GM10266 (cell line): ENCODE results near the gene PRORP.

ENCODE experiments used
- DNase-seq: peaks from one replicate; pipeline ENCODE4 v3.0.0; 2012; ENCODE audit errors: extremely low spot score
- TF ChIP-seq, protein P1 (sequence below): IDR thresholded peaks from 2 replicates; pipeline ENCODE4 v1.5.1; 2012; ENCODE audit warnings: mild to moderate bottlenecking, low read depth; ENCODE audit not compliant: control insufficient read depth, insufficient read depth; ENCODE audit errors: missing control alignments

Gene PRORP

DNA sequence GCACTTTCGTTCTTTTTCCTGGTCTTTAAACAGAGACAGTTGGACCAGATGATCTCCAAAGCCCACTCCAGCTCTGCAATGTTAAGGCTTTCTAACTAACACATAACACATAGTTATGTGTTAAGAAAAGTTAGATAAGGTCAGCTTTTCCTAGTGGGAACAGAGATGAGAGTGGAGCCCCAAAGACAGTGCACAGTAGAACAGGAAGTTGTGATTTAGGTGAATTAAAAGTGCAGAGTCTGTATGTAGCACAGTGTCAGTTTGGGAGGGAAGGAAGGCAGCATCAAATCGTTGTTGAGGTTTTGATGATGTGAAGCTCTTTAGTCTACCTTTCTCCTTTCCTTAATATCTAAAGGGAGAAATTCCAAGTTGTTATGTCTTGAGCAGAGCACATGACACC is 31.7 kb downstream of the PRORP start:
- TF ChIP-seq, protein P1, sequence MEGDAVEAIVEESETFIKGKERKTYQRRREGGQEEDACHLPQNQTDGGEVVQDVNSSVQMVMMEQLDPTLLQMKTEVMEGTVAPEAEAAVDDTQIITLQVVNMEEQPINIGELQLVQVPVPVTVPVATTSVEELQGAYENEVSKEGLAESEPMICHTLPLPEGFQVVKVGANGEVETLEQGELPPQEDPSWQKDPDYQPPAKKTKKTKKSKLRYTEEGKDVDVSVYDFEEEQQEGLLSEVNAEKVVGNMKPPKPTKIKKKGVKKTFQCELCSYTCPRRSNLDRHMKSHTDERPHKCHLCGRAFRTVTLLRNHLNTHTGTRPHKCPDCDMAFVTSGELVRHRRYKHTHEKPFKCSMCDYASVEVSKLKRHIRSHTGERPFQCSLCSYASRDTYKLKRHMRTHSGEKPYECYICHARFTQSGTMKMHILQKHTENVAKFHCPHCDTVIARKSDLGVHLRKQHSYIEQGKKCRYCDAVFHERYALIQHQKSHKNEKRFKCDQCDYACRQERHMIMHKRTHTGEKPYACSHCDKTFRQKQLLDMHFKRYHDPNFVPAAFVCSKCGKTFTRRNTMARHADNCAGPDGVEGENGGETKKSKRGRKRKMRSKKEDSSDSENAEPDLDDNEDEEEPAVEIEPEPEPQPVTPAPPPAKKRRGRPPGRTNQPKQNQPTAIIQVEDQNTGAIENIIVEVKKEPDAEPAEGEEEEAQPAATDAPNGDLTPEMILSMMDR: no peak
- DNase-seq: no peak

DNA sequence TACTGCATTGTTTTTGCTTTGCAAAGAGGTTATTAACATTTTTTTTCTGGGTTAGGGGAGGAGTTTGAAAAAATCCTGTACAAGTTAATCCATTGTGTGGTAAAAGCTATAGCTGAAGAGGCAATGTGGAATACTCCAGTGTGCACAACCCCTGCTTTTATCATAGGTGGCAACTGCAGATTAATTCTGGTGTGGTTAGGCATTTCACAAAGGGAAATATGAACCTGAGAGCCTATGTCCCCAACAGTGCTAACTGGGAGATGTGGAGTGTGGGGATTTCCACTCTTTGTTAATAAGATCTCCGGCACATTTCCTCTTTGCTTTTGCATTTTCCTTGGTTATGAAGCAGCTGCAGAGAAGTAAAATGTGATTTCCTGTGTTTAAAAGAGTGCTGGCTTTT is 33.6 kb downstream of the PRORP start:
- DNase-seq: peak; percentile 51

DNA sequence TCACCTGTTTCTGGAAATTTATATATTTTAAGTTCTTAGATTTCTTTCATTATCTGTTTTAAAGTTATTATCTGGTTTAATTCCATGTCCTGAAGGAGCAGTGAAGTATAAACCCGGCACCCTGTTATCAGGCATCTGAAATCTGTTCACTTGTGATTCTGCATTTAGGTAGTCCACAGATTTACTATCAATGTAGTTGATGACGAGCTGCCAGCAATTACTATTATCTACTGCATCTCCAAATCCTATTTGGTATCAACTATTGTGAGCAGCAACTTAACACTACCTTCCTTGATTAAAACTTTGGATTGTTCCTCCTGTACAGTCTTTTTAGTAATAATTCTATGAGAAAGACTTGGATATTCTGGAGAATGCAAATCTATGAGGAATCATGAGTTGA is 36.1 kb downstream of the PRORP start:
- no peak for DNase-seq
- TF ChIP-seq, protein P1: no peak

More for the DNA sequence above, 33.6 kb downstream of the PRORP start:
- TF ChIP-seq, protein P1: no peak

DNA sequence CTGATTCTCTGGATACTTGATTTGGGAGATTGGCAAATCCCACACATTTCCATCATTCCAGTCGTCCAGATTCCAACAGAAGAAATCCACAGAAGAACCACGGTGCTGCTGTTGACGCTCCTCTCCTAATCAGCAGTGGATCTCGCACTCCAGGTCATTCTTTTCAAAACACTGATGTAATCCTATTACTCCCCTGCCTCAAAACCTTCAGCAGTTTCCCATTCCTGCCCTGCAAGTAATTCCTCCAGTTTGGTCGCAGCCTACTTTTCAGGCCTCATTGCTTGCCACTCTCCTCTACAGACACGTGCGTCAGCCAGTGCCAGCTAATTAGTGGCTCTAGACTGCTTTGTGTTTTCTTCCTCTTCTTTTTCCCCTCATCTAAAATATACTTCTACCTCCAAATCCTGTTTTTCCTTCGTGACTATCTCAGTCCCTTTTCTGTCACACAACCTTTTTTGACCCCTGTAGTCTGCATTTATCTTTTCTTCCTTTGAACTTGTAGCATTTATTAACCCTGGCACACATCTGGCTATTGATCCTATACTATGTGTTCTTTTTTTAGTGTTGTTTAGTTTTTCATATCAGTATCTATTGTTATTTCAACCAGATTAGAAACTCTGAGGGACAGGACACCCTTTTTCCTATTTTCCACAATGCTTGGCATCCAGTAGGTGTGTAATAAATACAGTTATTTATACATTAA is 36.8 kb downstream of the PRORP start:
- no peak for DNase-seq
- TF ChIP-seq, protein P1: no peak

DNA sequence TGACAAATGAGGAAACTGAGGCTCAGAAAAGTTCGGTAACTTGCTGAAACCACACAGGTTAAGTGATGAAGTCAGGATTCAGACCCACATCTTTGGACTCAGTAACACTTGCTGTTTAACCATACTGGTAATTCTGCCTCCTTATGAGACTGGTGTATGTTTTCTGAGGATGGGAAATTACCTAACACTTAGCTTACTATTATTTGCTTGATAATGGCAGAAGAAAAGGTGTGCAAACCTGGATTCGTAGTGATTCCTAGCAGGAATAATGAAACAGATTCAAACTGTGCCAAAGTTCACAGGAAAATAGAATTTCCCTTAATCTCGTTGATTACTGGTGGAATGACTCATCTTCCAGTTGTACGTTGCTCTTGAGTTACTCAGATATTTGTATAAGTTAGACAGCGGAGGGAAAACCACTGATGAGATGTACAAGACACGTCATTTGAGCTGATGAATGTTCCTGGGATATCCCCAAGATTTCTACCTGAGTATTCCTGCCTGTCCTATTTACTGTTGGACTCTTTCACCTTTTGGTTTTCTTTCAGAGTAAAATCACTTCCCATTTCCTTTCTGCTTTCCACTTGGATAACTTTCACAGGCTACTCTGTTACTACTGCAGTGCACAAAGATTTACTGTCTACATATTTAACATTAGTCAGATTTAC is 37.5 kb downstream of the PRORP start:
- no peak for DNase-seq
- TF ChIP-seq, protein P1: no peak

DNA sequence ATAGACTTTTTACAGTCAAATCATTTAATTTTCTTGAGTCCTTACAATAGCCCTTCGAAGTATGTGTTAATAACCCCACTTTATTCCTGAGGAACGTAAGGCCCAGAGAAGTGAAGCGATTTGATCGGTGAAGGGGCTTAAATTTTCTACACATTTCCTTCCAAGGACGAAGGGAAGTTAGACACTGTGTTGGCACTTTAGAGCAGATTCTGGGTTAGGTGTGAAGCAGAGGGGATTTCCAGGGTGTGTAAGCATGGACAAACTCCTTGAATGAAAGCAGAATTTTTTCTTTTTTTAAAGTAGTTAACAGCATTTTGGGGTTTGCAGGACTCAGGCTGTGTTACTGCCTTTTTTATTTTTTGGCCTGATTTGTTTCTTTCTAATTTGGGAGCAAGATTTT is 38.9 kb downstream of the PRORP start:
- DNase-seq: no peak
- TF ChIP-seq, protein P1: no peak

DNA sequence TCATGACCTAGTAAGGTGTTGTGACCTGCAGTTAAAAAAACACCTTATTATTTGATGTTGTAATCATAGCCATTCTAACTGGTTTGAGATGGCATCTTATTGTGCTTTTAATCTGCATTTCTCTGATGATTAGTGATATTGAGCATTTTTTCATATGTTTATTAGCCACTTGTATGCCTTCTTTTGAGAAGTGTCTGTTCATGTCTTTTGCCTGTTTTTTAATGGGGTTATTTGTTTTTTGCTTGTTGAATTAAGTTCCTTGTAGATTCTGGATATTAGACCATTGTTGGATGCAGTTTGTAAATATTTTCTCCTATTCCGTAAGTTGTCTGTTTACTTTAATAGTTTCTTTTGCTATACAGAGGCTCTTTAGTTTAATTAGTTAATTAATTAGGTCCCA is 41.0 kb downstream of the PRORP start:
- no peak for DNase-seq
- TF ChIP-seq, protein P1: no peak
